Stomach (tissue), 4 donors: ENCODE results near the gene AGT.

Source experiments
- CTCF ChIP-seq, 7 experiments: fragments of 450-650 bp in 4 of 7; fragments of 200-600 bp in 3 of 7; sonication (generic) in 3 of 7; IDR thresholded peaks; one replicate each; pipeline ENCODE4 v1.5.1; 2016 to 2019; ENCODE audit warnings: antibody characterized with exemption in 7 of 7, control low read depth in 2 of 7, mild to moderate bottlenecking in 1 of 7
- POLR2A ChIP-seq, 4 donors: fragments of 450-650 bp; IDR thresholded peaks; one replicate each; pipeline ENCODE4 v1.6.1; 2016; ENCODE audit warnings: antibody characterized with exemption in 4 of 4, control low read depth in 2 of 4, mild to moderate bottlenecking in 1 of 4, moderate library complexity in 1 of 4
- POLR2AphosphoS5 ChIP-seq, 3 donors: sonication (generic); formaldehyde crosslinking; IDR thresholded peaks; one replicate each; pipeline ENCODE4 v1.6.1; 2016; ENCODE audit warnings: antibody characterized with exemption in 3 of 3

- TF ChIP-seq CTCF (IDR thresholded peaks at IDR 0.05) (no peak), POLR2A (IDR thresholded peaks at IDR 0.05) (no peak), POLR2AphosphoS5 (IDR thresholded peaks at IDR 0.05) (no peak)
Measured at GRCh38 chr1:230698130-230698529, 15.8 kb downstream of the AGT start.
